SK-N-SH treated with all-trans-retinoic acid at 6 μM for 48 hours (cell line): ENCODE data around the gene C20orf202.

Source experiments
- ATAC-seq: fragments of 200-7000 bp; cut with Tn5 transposase; 3 replicates; pipeline ENCODE4 v1.9.1; 2020; ENCODE audit warnings: mild to moderate bottlenecking, moderate library complexity
- ARNTL ChIP-seq: fragments of 450-650 bp; formaldehyde crosslinking; IDR thresholded peaks from 2 replicates; pipeline ENCODE4 v1.5.0; 2020; ENCODE audit warnings: low read depth, mild to moderate bottlenecking, moderate library complexity, borderline replicate concordance
- BACH2 ChIP-seq: fragments of 250-450 bp; sonication (Bioruptor Pico); IDR thresholded peaks from 2 replicates; pipeline ENCODE4 v1.9.0; 2021; ENCODE audit warnings: mild to moderate bottlenecking, borderline replicate concordance
- CREB5 ChIP-seq: fragments of 250-450 bp; sonication (Bioruptor Pico); IDR thresholded peaks from 2 replicates; pipeline ENCODE4 v1.5.1; 2020; ENCODE audit warnings: low read depth, mild to moderate bottlenecking, moderate library complexity
- CSDC2 ChIP-seq: fragments of 250-450 bp; sonication (Bioruptor Pico); IDR thresholded peaks from 2 replicates; pipeline ENCODE4 v1.5.0; 2020; ENCODE audit warnings: mild to moderate bottlenecking, moderate library complexity
- ESRRG ChIP-seq: fragments of 250-450 bp; sonication (Bioruptor Pico); IDR thresholded peaks from 2 replicates; pipeline ENCODE4 v1.6.1; 2021; ENCODE audit warnings: mild to moderate bottlenecking
- GLIS3 ChIP-seq: fragments of 250-450 bp; sonication (Bioruptor Pico); IDR thresholded peaks from 2 replicates; pipeline ENCODE4 v1.5.0; 2020; ENCODE audit warnings: mild to moderate bottlenecking, moderate library complexity
- ISL1 ChIP-seq: fragments of 250-450 bp; sonication (Bioruptor Pico); IDR thresholded peaks from 2 replicates; pipeline ENCODE4 v2.1.2; 2022; ENCODE audit warnings: mild to moderate bottlenecking, moderate library complexity
- OSR1 ChIP-seq: fragments of 250-450 bp; sonication (Bioruptor Pico); IDR thresholded peaks from 2 replicates; pipeline ENCODE4 v1.8.0; 2022; ENCODE audit warnings: moderate library complexity, mild to moderate bottlenecking, inconsistent platforms
- PATZ1 ChIP-seq: fragments of 250-450 bp; sonication (Bioruptor Pico); IDR thresholded peaks from 2 replicates; pipeline ENCODE4 v1.8.0; 2020; ENCODE audit warnings: mild to moderate bottlenecking, moderate library complexity, borderline replicate concordance
- PPARA ChIP-seq: fragments of 250-450 bp; sonication (Bioruptor Pico); IDR thresholded peaks from 2 replicates; pipeline ENCODE4 v1.5.0; 2020; ENCODE audit warnings: mild to moderate bottlenecking, borderline replicate concordance
- RARB ChIP-seq: fragments of 250-450 bp; sonication (Bioruptor Pico); IDR thresholded peaks from 2 replicates; pipeline ENCODE4 v1.8.0; 2021; ENCODE audit warnings: mild to moderate bottlenecking, moderate library complexity
- TCF4 ChIP-seq: fragments of 250-450 bp; sonication (Bioruptor Pico); IDR thresholded peaks from 2 replicates; pipeline ENCODE4 v1.8.0; 2021; ENCODE audit warnings: mild to moderate bottlenecking, moderate library complexity, borderline replicate concordance
- TOX ChIP-seq: fragments of 250-450 bp; sonication (Bioruptor Pico); IDR thresholded peaks from 2 replicates; pipeline ENCODE4 v1.8.0; 2021; ENCODE audit warnings: mild to moderate bottlenecking, moderate library complexity, borderline replicate concordance
- TSHZ2 ChIP-seq: fragments of 250-450 bp; sonication (Bioruptor Pico); IDR thresholded peaks from 2 replicates; pipeline ENCODE4 v1.5.0; 2020; ENCODE audit warnings: mild to moderate bottlenecking, moderate library complexity
- ZC3H10 ChIP-seq: fragments of 250-450 bp; sonication (Bioruptor Pico); IDR thresholded peaks from 2 replicates; pipeline ENCODE4 v1.5.1; 2021; ENCODE audit warnings: mild to moderate bottlenecking, moderate library complexity
- ZFP30 ChIP-seq: fragments of 450-650 bp; formaldehyde crosslinking; IDR thresholded peaks from 2 replicates; pipeline ENCODE4 v1.5.0; 2022; ENCODE audit warnings: mild to moderate bottlenecking, moderate library complexity
- ZNF565 ChIP-seq: fragments of 450-650 bp; formaldehyde crosslinking; conservative IDR thresholded peaks from 2 replicates; pipeline ENCODE4 v1.5.0; 2020; ENCODE audit warnings: low read depth, mild to moderate bottlenecking, moderate library complexity
- ZNF70 ChIP-seq: fragments of 450-650 bp; formaldehyde crosslinking; IDR thresholded peaks from 2 replicates; pipeline ENCODE4 v1.5.0; 2020; ENCODE audit warnings: mild to moderate bottlenecking, moderate library complexity
- ZNF8 ChIP-seq: fragments of 450-650 bp; formaldehyde crosslinking; IDR thresholded peaks from 2 replicates; pipeline ENCODE4 v1.5.0; 2020; ENCODE audit warnings: mild to moderate bottlenecking, moderate library complexity
- TF ChIP-seq, protein P1 (sequence below): fragments of 250-450 bp; sonication (Bioruptor Pico); IDR thresholded peaks from 2 replicates; pipeline ENCODE4 v1.8.0; 2021; ENCODE audit warnings: low read depth, mild to moderate bottlenecking, moderate library complexity, borderline replicate concordance

Gene C20orf202

DNA sequence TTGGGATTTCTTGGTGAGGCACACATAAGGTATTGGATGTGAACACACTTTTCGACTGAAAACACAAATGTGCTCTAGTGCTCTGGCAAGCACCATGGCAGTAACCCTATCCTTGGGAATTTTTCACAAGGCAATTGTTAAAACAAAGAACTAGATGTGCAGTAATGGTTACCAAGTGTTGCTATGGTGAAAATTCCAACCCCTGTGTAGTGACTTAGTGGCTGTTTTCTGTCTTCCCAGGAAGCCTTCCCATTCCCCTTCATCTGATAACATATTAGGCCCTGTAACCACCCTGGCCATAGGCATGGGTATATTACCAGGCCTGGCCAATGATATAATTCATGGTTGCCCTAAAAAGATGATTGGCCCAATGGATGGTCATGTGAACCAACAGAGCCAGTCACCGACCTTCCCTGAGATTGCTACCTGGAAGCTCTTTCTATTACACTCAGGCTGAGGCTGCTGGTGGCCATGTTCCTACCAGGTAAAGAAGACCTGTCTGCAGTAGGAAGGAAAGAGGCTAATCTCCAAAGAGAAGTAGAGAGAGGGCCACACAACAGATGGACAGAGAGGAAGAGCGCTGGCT is 4.1 kb downstream of the C20orf202 start:
- ATAC-seq: no peak
- TF ChIP-seq TOX (CRISPR knock-in tag): no peak
- no peak for TF ChIP-seq TSHZ2
- no peak for TF ChIP-seq ZNF70 (CRISPR knock-in tag)
- TF ChIP-seq TCF4 (CRISPR knock-in tag): no peak
- no peak for TF ChIP-seq ZNF565
- TF ChIP-seq PPARA (CRISPR knock-in tag): no peak
- TF ChIP-seq OSR1 (CRISPR knock-in tag): no peak
- TF ChIP-seq CSDC2 (CRISPR knock-in tag): no peak

- ATAC-seq: peak; percentile 51; the same call in 2 of the 3 replicates
- TF ChIP-seq TOX (CRISPR knock-in tag) (no peak), ARNTL (CRISPR knock-in tag) (no peak), CREB5 (CRISPR knock-in tag) (no peak), ISL1 (CRISPR knock-in tag) (no peak), PPARA (CRISPR knock-in tag) (no peak), BACH2 (no peak), PATZ1 (CRISPR knock-in tag) (no peak), GLIS3 (CRISPR knock-in tag) (no peak), CSDC2 (CRISPR knock-in tag) (no peak)
- TF ChIP-seq, protein P1, sequence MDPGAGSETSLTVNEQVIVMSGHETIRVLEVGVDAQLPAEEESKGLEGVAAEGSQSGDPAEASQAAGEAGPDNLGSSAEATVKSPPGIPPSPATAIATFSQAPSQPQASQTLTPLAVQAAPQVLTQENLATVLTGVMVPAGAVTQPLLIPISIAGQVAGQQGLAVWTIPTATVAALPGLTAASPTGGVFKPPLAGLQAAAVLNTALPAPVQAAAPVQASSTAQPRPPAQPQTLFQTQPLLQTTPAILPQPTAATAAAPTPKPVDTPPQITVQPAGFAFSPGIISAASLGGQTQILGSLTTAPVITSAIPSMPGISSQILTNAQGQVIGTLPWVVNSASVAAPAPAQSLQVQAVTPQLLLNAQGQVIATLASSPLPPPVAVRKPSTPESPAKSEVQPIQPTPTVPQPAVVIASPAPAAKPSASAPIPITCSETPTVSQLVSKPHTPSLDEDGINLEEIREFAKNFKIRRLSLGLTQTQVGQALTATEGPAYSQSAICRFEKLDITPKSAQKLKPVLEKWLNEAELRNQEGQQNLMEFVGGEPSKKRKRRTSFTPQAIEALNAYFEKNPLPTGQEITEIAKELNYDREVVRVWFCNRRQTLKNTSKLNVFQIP (CRISPR knock-in tag): no peak
Measured at GRCh38 chr20:1209447-1210387, 6.5 kb downstream of the C20orf202 start.

GRCh38 chr20:1210501-1210900 is 7.2 kb downstream of the C20orf202 start:
- ATAC-seq: no peak
- no peak for TF ChIP-seq PATZ1 (CRISPR knock-in tag)
- TF ChIP-seq BACH2: no peak
- no peak for TF ChIP-seq ISL1 (CRISPR knock-in tag)
- no peak for TF ChIP-seq ZNF8 (CRISPR knock-in tag)
- TF ChIP-seq GLIS3 (CRISPR knock-in tag): no peak
- no peak for TF ChIP-seq ZNF565
- no peak for TF ChIP-seq ESRRG
- no peak for TF ChIP-seq ZC3H10 (CRISPR knock-in tag)
- no peak for TF ChIP-seq TCF4 (CRISPR knock-in tag)
- no peak for TF ChIP-seq ZFP30 (CRISPR knock-in tag)
- no peak for TF ChIP-seq OSR1 (CRISPR knock-in tag)
- TF ChIP-seq ZNF70 (CRISPR knock-in tag): no peak
- TF ChIP-seq CSDC2 (CRISPR knock-in tag): no peak
- no peak for TF ChIP-seq RARB (CRISPR knock-in tag)
- TF ChIP-seq, all 23 proteins: peak for 0
